Stimulated activated naive CD4-positive, alpha-beta T cell (primary cell): ENCODE data around the gene COL25A1.
"Not testable (repeated sequence)": the region's sequence is repeated elsewhere in the genome, so short reads cannot be mapped to it uniquely, and the experiment has no call there.

Source experiments
- DNase-seq, 6 experiments: peaks; one replicate each; lab custom pipeline; 2025; lab: John Stamatoyannopoulos, UW

COL25A1 gene

DNA sequence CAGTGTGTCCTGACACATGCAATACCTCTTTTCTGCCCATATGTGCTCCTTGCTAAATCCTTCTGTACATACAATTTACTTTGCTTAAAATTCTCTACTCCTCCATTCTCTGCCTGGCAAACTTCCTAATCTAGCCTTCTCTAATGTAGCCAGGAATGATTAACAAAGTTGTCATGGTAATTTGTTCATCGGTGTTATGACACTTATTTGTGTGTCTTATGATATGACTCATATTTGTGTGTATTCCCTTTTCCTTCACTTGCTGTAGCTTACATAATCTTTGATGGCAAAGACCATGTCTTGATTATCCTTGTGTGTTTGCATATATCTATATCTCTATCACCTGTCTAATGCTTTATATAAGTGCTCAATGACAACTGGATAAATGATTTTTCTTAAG is 133.3 kb downstream of the COL25A1 start:
- no peak for DNase-seq

DNA sequence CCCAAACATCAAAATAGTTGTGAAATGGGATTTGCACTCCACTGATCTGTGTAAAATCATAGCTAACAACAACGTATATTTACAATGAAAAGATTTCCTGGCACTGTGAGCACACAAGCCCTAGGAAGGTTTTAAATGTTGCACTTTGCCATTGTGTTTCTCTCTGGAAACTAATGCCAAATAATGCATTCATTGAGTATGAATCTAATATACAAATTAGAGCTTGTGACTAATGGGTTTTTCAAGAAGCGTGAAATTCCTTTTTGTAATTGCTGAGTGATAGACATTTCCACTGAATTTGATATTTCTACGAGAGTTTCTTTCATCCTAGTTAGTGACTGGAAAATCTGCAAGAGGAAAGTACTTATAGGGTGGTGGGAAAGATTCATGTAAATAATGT is 135.9 kb downstream of the COL25A1 start:
- no peak for DNase-seq

DNA sequence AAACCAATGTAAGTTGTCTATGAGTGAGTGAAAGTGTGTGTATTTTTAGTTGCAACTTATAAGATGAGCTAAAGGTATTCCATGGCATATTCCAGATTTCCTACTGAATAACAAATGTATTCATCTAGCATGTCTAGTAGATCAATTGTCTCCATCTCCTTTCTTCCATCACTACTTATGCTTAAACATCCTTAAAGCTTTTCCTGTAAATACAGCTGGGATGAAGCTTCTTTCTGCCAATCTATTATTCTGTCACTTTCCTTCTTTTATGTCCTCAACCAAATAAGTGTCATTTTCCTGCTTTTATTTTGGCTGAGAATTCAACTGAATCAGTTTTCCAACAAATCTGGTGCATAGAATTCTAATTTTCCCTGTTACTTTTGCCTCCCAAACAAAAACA is 136.3 kb downstream of the COL25A1 start:
- no peak for DNase-seq

DNA sequence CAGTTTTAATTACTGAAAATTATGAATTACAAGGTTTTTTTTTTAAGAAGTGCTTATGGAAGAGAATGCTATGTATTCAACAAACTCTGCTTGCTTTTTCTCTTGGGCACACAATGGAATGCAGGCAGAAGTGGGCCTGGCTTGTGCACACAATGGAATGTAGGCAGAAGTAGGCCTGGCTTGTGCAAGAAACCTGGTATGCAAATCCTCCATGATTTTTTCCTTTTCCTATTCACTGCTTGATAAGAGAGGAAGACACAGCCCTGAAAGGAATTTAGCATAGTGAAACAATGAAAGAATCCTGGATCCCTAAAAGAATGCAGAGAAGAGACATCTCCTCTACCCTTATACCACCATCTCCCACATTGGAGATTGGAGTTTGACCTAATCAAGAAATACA is 138.4 kb downstream of the COL25A1 start:
- DNase-seq, result no peak

DNA sequence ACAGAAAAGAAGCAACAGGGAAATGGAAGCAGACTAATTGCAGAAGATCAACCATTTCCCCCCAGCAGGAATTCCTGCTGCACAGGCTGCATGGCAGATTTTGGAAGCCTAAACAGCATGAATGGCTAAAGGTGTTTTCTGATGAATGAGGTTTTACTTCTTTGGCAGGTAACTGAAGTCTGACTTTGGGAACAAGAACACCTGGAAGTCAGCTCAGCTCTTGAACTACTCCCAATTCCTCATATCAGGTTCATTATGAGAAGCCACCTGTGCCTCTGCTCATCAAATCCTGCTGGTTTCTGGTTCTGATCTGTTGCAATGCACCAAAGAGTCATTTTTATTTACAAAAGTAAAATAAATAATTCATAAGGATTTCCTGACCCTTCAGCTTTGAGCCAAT is 139.0 kb downstream of the COL25A1 start:
- DNase-seq, result no peak

DNA sequence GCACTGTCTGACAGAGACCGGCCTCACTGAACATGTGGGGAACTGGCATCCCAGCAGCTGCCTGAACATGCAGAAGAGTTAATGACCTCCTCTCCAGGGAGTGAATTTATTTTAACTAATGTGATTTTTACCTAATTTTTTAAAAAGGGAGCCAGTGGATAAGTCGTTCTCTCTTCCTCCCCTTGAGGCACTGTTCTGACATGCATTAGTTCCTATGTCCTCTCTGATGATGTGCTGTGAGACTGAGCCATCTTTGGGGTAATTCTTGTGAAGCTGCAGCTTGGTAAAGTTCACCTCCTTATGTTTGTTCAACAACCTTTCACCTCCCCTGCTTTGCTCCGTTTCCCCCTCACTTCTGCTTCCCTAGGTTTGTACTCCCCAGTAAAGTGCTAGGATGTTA is 139.7 kb downstream of the COL25A1 start:
- no peak for DNase-seq

DNA sequence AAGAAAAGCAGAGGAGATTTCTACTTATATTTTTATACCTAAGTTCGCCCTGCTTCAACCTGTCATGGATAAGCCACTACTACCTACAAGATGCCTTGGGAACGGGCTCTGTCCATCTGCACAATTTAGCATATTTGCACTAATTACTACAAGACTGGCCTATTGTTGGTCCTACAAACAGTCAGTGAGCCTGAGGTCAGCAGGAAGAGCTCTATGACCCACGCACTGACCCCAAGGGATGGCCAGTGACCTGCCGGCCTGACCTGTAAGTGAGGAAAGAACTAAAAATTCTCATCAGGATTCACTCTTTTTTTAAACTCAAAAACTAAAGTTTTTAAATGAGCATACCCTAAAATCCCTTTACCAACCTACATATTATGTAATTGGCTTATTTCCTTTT is 142.0 kb downstream of the COL25A1 start:
- DNase-seq, result no peak

DNA sequence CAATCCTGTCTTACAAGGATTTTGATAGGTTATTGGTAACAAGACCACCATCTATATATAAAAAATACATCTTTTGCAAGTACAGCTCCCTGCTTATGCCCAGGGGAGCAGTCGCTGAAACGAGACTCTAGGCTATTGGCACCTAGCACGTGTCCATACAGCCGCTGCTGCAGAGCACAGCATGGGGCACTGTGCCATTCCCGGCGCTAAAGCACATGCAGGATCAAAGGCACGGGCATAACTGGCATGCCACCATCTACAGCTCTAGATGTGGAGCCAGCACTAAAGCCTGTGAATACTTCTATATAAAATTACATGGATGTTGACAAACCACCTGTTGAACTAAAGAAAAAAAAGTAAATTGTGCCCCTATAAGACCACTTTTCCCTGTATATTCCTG is 144.8 kb downstream of the COL25A1 start:
- DNase-seq, result no peak

DNA sequence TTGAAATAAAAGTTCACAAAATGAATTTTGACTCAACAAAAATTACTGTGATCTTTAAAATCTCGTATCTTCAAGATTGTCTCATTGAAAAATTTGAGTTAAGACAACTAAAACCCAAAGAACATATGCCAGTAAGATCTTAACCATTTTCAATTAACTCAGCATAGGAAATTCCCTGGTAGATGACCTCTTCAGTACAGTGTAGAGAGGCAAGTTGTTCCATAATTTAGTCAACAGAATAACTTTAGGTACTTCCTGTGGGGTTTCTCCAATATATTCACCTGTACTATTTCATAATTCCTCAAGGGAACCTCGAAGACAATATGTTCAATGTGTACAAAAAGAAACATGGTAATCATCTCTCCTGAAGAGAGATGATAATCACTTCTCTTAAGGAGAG is 145.3 kb downstream of the COL25A1 start:
- no peak for DNase-seq

DNA sequence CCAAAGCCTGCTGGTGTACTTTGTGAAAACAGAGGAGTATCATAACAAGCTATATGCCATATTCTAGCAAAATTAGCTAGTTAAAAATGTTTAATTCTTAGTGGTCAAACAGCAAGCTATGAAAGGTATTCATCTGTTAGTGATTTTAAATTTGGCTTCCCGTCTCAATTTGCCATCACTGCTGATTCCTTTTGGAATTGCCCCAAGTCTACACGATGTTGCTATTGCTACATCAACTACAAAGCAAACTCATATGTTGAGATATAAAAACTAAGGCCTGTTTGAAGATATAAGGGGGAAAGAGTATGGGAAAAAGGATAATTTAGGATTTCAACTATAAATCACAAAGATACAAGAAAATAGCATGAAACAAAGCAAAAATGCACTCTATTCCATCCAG is 146.1 kb downstream of the COL25A1 start:
- no peak for DNase-seq

DNA sequence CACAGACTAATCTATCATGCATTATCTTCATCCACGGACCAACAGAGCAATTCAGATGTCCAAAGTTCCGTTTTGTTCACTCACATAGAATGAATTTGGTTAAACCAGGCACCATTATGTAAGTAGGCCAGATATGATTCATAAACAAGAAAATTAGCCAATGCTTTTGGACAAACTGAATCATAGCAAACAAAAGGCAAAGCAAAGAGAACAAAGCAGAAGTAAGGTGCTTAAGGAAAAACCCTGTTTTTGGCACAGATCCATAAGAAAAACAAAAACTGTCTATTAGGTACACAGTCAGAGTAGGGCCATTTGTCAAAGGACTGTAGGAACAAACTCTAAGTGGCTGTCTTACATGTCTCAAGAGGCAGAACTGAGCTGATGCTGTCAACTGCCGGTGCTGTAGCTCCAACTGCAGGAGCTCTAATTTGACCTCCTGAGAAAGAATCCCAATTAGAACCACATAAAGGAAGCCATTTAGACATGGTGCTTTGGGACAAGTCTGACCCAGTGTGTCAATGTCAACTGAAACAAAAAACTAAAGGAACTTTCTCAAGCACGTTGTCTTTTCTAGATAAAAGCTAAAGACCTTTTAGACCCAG is 146.7 kb downstream of the COL25A1 start:
- DNase-seq, result no peak

DNA sequence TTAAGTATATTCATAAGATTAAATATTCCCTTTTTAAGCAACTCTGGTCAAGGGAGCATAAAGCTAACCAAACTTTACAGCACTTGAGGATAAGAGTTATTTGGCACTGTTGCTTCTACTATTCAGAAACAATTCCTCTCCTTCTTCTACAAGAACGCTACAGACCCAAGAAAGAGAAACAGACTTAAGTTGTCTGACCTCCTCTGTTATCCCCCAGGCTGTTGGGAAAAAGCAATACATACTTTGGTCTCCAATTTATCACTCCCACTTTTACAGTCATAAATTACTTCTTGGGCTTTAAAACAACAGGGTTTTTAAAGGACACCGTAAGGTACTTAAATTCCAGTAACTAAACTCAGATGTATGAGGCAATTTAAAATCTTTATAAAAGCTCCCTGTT is 147.4 kb downstream of the COL25A1 start:
- no peak for DNase-seq

DNA sequence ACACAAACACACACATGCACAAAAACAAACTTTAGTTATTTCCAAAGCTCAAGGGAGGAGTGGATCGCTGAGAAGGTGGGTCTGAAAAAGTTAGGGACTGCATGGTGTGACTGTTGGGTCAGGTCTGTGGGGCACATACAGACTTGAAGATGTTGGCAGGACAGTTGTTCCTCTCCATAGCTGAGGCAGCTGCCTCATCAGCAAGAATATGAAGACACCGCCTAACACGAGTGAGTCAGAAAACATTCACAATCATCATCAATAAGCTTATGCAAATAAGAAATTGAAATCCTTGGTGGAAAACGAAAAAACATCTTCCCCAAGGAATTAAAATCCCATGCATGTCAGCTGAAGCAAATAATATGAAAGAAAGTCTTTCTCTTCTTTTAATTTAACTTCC is 148.0 kb downstream of the COL25A1 start:
- no peak for DNase-seq

DNA sequence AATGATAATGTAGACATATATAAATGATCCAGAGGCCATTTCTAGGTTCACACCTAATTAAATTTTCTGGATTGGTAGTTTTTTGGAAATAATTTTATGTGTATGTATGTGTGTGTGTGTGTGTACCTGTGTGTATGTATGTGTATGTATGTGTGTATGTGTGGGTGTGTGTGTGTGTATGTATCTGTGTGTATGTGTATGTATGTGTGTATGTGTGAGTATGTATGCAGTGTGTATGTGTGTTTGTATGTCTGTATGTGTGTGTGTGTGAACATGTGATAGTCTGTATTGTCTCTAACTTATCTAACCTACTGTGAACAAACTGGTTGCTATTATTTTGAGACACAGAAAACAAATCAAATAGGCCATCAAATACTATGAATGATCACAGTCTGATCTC is 152.6 kb downstream of the COL25A1 start:
- DNase-seq, result no peak

DNA sequence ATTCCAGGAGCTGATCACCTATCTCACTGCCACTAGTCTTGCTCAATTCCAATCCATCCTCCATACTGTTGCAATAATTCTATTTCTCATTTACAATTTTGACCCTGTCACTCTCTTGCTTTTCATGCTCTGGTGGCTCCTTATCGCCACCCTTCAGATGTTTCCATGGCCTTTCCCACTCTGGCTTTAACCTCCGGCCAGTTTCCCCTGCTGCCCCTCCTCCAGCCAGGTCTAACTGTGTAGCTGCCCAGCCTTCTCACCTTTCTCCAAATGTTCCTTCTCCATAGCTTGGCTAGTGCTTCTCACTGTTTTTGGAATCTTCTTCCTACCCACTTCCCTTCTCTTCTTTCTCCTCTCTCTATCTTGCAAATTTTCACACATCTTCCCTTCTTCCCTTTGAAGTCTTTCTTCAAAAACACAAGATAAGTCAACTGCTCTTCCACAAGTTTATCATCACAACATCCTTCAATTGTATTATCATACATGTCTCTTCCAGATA is 153.8 kb downstream of the COL25A1 start:
- no peak for DNase-seq

DNA sequence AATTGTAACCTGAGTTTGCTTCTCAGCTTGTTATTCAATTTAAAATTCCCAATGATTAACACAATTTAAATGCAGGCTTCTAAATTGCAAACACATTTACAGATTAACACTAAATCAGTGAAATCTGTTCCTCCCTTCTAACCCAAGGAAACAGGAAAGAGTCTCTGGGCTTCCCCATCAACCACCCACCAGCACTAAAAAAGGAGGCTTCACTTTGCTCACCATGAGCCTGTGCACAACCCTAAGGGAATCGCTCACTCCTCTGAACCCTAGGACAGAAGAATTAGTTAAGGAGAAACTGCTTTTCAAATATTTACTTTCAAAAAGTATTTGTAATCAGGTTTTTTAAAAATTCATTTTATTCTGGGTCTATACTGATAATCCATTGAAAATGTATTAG is 155.3 kb downstream of the COL25A1 start:
- DNase-seq, result no peak

DNA sequence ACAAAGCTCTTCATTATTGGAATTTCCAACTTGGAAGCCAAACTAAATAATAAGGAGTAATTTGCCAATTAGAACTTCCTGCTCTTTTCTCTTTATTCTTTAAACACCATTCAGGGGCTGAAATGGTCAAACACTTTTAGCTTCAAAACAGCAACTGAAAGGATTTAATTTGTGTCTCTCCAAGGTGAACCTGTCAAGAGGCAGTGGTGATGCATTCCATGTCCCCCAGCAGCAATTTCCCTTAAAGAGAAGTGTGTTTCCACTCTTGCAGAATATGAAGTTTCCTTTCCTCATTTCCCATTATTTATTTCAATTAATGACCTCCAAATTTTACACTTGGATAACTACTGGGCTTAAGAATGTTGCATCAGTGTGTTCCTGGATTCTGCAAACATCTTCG is 156.0 kb downstream of the COL25A1 start:
- DNase-seq, result no peak

DNA sequence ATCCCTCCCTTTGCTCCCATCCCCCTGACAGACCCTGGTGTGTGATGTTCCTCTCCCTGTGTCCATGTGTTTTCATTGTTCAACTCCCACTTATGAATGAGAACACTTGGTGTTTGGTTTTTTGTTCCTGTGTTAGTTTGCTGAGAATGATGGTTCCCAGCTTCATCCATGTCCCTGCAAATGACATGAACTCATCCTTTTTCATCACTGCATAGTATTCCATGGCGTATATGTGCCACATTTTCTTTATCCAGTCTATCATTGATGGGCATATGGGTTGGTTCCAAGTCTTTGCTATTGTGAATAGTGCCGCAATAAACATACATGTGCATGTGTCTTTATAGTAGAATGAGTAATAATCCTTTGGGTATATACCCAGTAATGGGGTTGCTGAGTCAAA is 164.3 kb downstream of the COL25A1 start:
- DNase-seq, result not testable (repeated sequence)

DNA sequence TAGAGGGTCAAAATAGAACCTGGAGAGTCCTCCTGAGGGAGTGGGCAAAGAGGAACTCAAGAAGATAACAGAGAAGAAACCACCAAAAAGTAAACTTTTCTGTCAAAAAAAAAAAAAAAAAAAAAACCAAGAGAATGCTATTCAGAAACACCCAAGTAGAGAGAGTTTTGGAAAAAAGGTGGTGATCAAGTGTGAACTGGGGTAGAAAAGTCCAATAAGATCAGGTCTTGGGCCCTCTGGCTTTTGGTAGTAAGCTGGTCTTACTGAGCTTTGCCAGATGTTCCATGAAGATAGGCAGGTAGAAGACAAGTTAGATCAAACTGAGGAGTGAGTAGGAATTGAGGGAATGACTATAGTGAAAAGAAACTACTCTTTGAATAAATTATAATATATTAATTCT is 167.5 kb downstream of the COL25A1 start:
- DNase-seq, result no peak

DNA sequence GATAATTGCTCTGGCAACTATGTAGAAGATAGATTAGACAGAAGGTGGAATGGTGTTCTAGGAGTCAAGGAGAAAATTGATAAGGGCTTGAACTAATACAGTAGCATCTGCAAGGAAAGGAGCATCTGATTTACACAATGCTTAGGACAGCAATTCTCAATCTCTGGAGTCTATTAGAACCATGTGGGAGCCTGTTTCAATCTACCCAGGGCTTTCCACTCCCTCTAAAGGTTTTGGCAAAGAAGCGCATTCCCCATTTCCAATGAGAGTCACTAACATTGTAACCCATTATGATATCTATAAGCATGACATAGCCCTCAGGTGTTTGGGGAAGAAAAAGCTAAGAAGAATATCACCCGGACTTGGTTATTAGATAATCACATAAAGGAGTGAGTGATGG is 168.2 kb downstream of the COL25A1 start:
- DNase-seq, result no peak

DNA sequence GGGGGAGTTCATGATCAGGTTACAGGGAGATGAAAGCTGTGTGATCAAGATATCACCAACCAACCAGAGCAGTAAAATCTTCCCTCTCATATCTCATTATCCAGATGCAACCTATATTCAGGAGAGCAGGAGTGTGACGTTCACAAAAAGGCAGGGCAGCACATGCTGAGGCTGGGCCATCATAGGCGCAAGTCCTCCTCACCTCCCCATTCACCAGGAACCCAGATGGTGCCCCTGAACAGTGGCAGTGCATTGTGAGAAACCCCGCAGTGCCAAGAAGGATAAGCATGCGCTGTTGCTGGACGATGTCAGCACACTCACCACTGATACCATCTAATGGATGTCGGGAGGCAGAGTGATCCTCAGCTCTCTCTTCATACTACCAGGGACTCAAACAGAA is 170.9 kb downstream of the COL25A1 start:
- no peak for DNase-seq

DNA sequence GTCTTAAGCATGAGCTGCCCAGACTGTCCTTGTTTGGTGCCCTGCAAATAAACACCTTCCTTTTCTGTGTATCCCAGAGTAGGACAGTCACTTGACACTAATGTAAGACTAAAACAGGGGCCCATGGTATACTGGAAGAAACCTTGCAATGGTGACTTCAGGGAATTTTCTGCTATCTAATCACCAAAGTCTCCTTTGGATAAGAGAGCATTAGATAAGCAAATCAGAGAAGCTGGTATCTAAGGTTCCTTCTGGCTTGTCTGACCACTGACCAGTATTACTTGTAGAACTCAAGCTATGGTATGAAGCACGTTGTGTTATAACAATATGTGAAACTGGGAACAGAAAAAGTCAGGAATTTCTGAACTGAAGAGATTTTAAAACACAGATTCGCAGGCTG is 173.9 kb downstream of the COL25A1 start:
- DNase-seq, result no peak

DNA sequence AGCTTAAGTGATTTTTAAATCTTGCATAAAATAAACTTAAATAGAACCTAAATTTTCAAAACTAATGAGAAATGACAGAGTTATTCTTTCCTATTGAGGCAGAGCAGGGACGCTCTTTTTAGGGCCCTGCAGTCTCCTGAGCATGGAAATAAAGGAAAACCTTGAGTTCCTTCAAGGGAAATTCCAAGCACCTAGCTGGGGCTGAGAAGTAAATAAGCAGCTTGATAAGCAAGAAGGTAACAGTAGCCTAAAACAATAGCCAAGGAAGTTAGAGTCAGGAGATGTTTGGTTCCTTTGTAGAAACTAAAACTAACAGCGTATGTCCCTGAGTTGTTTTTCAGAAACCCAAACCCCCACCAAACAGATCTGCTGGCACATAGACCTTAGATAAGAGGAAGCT is 174.6 kb downstream of the COL25A1 start:
- DNase-seq, result no peak

DNA sequence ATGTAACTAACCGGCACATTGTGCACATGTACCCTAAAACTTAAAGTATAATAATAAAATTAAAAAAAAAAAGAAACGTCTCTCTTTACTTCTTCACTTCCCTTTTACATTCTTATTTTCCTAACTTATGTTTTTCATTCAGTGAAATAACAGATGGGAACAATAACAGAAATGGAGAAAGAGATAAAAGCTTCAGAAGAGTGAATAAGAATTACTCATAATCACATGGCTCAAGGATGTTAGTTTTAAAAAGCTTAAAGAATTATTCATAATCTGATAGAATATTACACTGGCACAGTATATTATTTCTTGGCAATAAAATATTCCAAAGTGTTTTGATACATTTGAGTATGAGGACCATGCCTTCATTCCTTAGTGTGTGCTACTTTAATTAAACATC is 175.6 kb downstream of the COL25A1 start:
- no peak for DNase-seq

DNA sequence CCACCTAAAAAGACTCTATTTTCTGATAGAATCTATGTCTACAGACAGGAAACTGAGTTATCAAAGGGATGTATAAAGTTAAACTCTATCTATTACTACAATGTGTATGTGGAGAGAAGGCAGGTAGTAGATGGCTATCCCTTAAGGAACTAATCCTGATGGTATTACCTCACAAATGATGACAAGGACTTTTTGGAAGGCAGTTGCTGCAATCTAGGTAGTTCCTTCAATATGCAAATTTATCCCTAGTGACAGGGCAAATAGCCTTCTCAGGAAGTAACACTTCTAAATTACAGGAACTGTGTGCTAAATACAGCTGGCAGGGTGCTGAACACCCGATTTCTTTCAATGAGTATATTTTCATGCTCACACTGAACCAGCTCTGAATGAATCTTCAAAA is 177.4 kb downstream of the COL25A1 start:
- no peak for DNase-seq
